Effector memory CD8-positive, alpha-beta T cell (primary cell): Measurements from ENCODE around the gene TTC28.
"Not testable (repeated sequence)": the region's sequence is repeated elsewhere in the genome, so short reads cannot be mapped to it uniquely, and the experiment has no call there.

ENCODE experiments used
- ATAC-seq: fragments of 150-1000 bp; cut with Tn5 transposase; replicated peaks from 2 replicates; pipeline ENCODE4 v1.10.0; 2021; ENCODE audit warnings: mild to moderate bottlenecking, moderate library complexity
- DNase-seq, 3 experiments: peaks; one replicate each; pipeline ENCODE4 v3.0.0; 2021
- H3K27ac Mint-ChIP-seq, 2 donors: one replicate each; pipeline ENCODE4 v1.8.0; 2022; ENCODE audit warnings: mild to moderate bottlenecking in 2 of 2, mixed read lengths in 2 of 2, moderate library complexity in 2 of 2
- H3K27me3 Mint-ChIP-seq, 2 donors: one replicate each; pipeline ENCODE4 v1.8.0; 2022; ENCODE audit warnings: mixed read lengths in 2 of 2
- H3K36me3 Mint-ChIP-seq: one replicate; pipeline ENCODE4 v1.8.0; 2022; ENCODE audit warnings: mild to moderate bottlenecking, moderate library complexity, mixed read lengths; ENCODE audit not compliant: insufficient read depth
- H3K4me1 Mint-ChIP-seq, 2 donors: one replicate each; pipeline ENCODE4 v1.8.0; 2022; ENCODE audit warnings: low read depth in 2 of 2, mixed read lengths in 2 of 2
- H3K4me3 Mint-ChIP-seq, 2 donors: one replicate each; pipeline ENCODE4 v1.8.0; 2022; ENCODE audit warnings: mild to moderate bottlenecking in 2 of 2, mixed read lengths in 2 of 2, moderate library complexity in 2 of 2
- H3K9me3 Mint-ChIP-seq, 2 donors: one replicate each; pipeline ENCODE4 v1.8.0; 2022; ENCODE audit warnings: mixed read lengths in 2 of 2

The TTC28 gene

GRCh38 chr22:28466399-28466798 is 213.2 kb downstream of the TTC28 start:
- peaks cover 17 to 37% of the 10 kb centered on the region in 2 donors for H3K27me3 Mint-ChIP-seq
- no peak overlapping the region for H3K4me3 Mint-ChIP-seq
- no peaks in the 10 kb centered on the region for H3K36me3 Mint-ChIP-seq
- H3K9me3 Mint-ChIP-seq, result no peaks in the 10 kb centered on the region
- H3K4me1 Mint-ChIP-seq, result no peaks in the 10 kb centered on the region
- no peak for DNase-seq
- ATAC-seq, result no peak
- no peak overlapping the region for H3K27ac Mint-ChIP-seq

GRCh38 chr22:28465841-28466240 is 213.8 kb downstream of the TTC28 start:
- DNase-seq (no peak), ATAC-seq (no peak)
- Mint-ChIP-seq H3K4me3 (no peak overlapping the region), H3K9me3 (no peaks in the 10 kb centered on the region), H3K27me3 (peaks cover 11 to 33% of the 10 kb centered on the region in 2 donors), H3K36me3 (no peaks in the 10 kb centered on the region), H3K4me1 (no peaks in the 10 kb centered on the region), H3K27ac (no peak overlapping the region)

- no peak for ATAC-seq
- Mint-ChIP-seq H3K4me3 (no peak overlapping the region), H3K9me3 (no peaks in the 10 kb centered on the region), H3K4me1 (no peaks in the 10 kb centered on the region), H3K27ac (no peak overlapping the region), H3K27me3 (peaks cover 4 to 25% of the 10 kb centered on the region in 2 donors), H3K36me3 (no peaks in the 10 kb centered on the region)
- no peak for DNase-seq
Observed at GRCh38 chr22:28464127-28464526, 215.5 kb downstream of the TTC28 start.

GRCh38 chr22:28463408-28463807 is 216.2 kb downstream of the TTC28 start:
- H3K9me3 Mint-ChIP-seq, DNase-seq, H3K36me3 Mint-ChIP-seq, H3K4me1 Mint-ChIP-seq, ATAC-seq, H3K27ac Mint-ChIP-seq, H3K4me3 Mint-ChIP-seq: not testable (repeated sequence)
- peaks cover 0 to 20% of the 10 kb centered on the region in 2 donors for H3K27me3 Mint-ChIP-seq

GRCh38 chr22:28462901-28463300 is 216.7 kb downstream of the TTC28 start:
- H3K36me3 Mint-ChIP-seq, result no peaks in the 10 kb centered on the region
- ATAC-seq (no peak), DNase-seq (no peak)
- H3K9me3 Mint-ChIP-seq, result no peaks in the 10 kb centered on the region
- H3K4me3 Mint-ChIP-seq, result no peak overlapping the region
- peaks cover 0 to 20% of the 10 kb centered on the region in 2 donors for H3K27me3 Mint-ChIP-seq
- H3K27ac Mint-ChIP-seq, result no peak overlapping the region
- no peaks in the 10 kb centered on the region for H3K4me1 Mint-ChIP-seq

- Mint-ChIP-seq H3K27ac (no peak overlapping the region), H3K9me3 (no peaks in the 10 kb centered on the region), H3K27me3 (peaks cover 0 to 20% of the 10 kb centered on the region in 2 donors), H3K36me3 (no peaks in the 10 kb centered on the region), H3K4me3 (no peak overlapping the region), H3K4me1 (no peaks in the 10 kb centered on the region)
- ATAC-seq (no peak), DNase-seq (no peak)
Observed at GRCh38 chr22:28462041-28462440, 217.6 kb downstream of the TTC28 start.

- Mint-ChIP-seq H3K9me3 (no peaks in the 10 kb centered on the region), H3K36me3 (no peaks in the 10 kb centered on the region), H3K27me3 (peaks cover 0 to 8% of the 10 kb centered on the region in 2 donors), H3K27ac (no peak overlapping the region), H3K4me1 (no peaks in the 10 kb centered on the region), H3K4me3 (no peak overlapping the region)
- DNase-seq, result no peak
- ATAC-seq, result no peak
Observed at GRCh38 chr22:28454431-28455064, 225.1 kb downstream of the TTC28 start.

- Mint-ChIP-seq H3K27me3 (peaks cover 16 to 31% of the 10 kb centered on the region in 2 donors), H3K9me3 (no peaks in the 10 kb centered on the region), H3K4me1 (no peaks in the 10 kb centered on the region), H3K4me3 (no peak overlapping the region), H3K36me3 (no peaks in the 10 kb centered on the region), H3K27ac (no peak overlapping the region)
- DNase-seq (no peak), ATAC-seq (no peak)
Observed at GRCh38 chr22:28450109-28450508, 229.5 kb downstream of the TTC28 start.

GRCh38 chr22:28449041-28449440 is 230.6 kb downstream of the TTC28 start:
- Mint-ChIP-seq H3K4me3 (no peak overlapping the region), H3K27ac (no peak overlapping the region), H3K4me1 (no peaks in the 10 kb centered on the region), H3K9me3 (no peaks in the 10 kb centered on the region), H3K36me3 (no peaks in the 10 kb centered on the region), H3K27me3 (peaks cover 23 to 39% of the 10 kb centered on the region in 2 donors)
- DNase-seq (no peak), ATAC-seq (no peak)

- no peaks in the 10 kb centered on the region for H3K4me1 Mint-ChIP-seq
- no peak for ATAC-seq
- H3K9me3 Mint-ChIP-seq, result no peaks in the 10 kb centered on the region
- peaks cover 24 to 39% of the 10 kb centered on the region in 2 donors for H3K27me3 Mint-ChIP-seq
- no peaks in the 10 kb centered on the region for H3K36me3 Mint-ChIP-seq
- DNase-seq, result no peak
- no peak overlapping the region for H3K4me3 Mint-ChIP-seq
- no peak overlapping the region for H3K27ac Mint-ChIP-seq
Observed at GRCh38 chr22:28448625-28449024, 231.0 kb downstream of the TTC28 start.

- ATAC-seq (no peak), DNase-seq (no peak)
- no peak overlapping the region for H3K4me3 Mint-ChIP-seq
- no peak overlapping the region for H3K27ac Mint-ChIP-seq
- no peaks in the 10 kb centered on the region for H3K9me3 Mint-ChIP-seq
- no peaks in the 10 kb centered on the region for H3K36me3 Mint-ChIP-seq
- H3K4me1 Mint-ChIP-seq, result peaks cover 3 to 6% of the 10 kb centered on the region in 2 donors
- H3K27me3 Mint-ChIP-seq, result peaks cover 52 to 57% of the 10 kb centered on the region in 2 donors
Observed at GRCh38 chr22:28444659-28445058, 235.0 kb downstream of the TTC28 start.

GRCh38 chr22:28443526-28443876 is 236.1 kb downstream of the TTC28 start:
- Mint-ChIP-seq H3K9me3 (no peaks in the 10 kb centered on the region), H3K36me3 (no peaks in the 10 kb centered on the region), H3K4me3 (peak overlapping the region; percentile 61 to 64), H3K27ac (no peak overlapping the region), H3K4me1 (peaks cover 3 to 6% of the 10 kb centered on the region in 2 donors), H3K27me3 (peaks cover 59 to 60% of the 10 kb centered on the region in 2 donors)
- DNase-seq, result no peak
- no peak for ATAC-seq

GRCh38 chr22:28442711-28443525 is 236.7 kb downstream of the TTC28 start:
- peak overlapping the region; percentile 61 to 64 for H3K4me3 Mint-ChIP-seq
- ATAC-seq, result peak; percentile 33
- peaks cover 3 to 6% of the 10 kb centered on the region in 2 donors for H3K4me1 Mint-ChIP-seq
- H3K9me3 Mint-ChIP-seq, result no peaks in the 10 kb centered on the region
- H3K27ac Mint-ChIP-seq, result no peak overlapping the region
- DNase-seq, result no peak
- H3K36me3 Mint-ChIP-seq, result no peaks in the 10 kb centered on the region
- peaks cover 59 to 60% of the 10 kb centered on the region in 2 donors for H3K27me3 Mint-ChIP-seq

GRCh38 chr22:28442264-28442710 is 237.4 kb downstream of the TTC28 start:
- Mint-ChIP-seq H3K36me3 (no peaks in the 10 kb centered on the region), H3K4me1 (peaks cover 3 to 6% of the 10 kb centered on the region in 2 donors), H3K9me3 (no peaks in the 10 kb centered on the region), H3K27me3 (peaks cover 59 to 65% of the 10 kb centered on the region in 2 donors), H3K4me3 (peak overlapping the region; percentile 61 to 64), H3K27ac (no peak overlapping the region)
- DNase-seq, result peak; percentile 5 to 9 (median 6)
- peak; percentile 70 for ATAC-seq
